ENCODE measurements around the gene SLC24A1.

SLC24A1 gene

GRCh38 chr15:65626856-65627255, 5.1 kb downstream of the SLC24A1 start:
- Histone ChIP-seq H3K27me3 (ENCODE audit: control insufficient read depth in 3 of 3, insufficient read depth in 3 of 3, low read depth in 1 of 3, low read length in 3 of 3) (no peaks in the 10 kb centered on the region), H3K4ac (ENCODE audit: low read length) (no peak overlapping the region), H3K23ac (ENCODE audit: low read depth, low read length, poor library complexity) (no peak overlapping the region), H3K4me2 (ENCODE audit: insufficient read depth, low read length, poor library complexity, severe bottlenecking) (no peak overlapping the region), H3K9me3 (replicated peaks in 1 of 2; ENCODE audit: control insufficient read depth in 2 of 2, insufficient read depth in 1 of 2, low read depth in 1 of 2, low read length in 2 of 2) (no peaks in the 10 kb centered on the region), H3K9ac (ENCODE audit: low read depth, low read length, poor library complexity) (no peak overlapping the region), H3K27ac (replicated peaks; ENCODE audit: low read length) (no peak overlapping the region), H4K8ac (ENCODE audit: low read depth, low read length) (no peak overlapping the region), H2AFZ (ENCODE audit: low read length) (no peak overlapping the region), H3K4me1 (ENCODE audit: control insufficient read depth in 2 of 2, insufficient read depth in 1 of 2, low read depth in 1 of 2, low read length in 2 of 2) (no peaks in the 10 kb centered on the region), H2AK5ac (ENCODE audit: low read depth, low read length) (no peak overlapping the region), H2BK12ac (ENCODE audit: low read length) (no peak overlapping the region), H2BK15ac (ENCODE audit: low read length) (no peak overlapping the region), H2BK120ac (ENCODE audit: low read depth, low read length) (no peak overlapping the region), H2BK5ac (ENCODE audit: low read length) (no peak overlapping the region), H3K4me3 (ENCODE audit: low read length in 2 of 2) (no peak overlapping the region), H3K36me3 (replicated peaks in 1 of 2; ENCODE audit: control insufficient read depth in 2 of 2, insufficient read depth in 2 of 2, low read length in 2 of 2) (peaks cover 0 to 18% of the 10 kb centered on the region in 2 donors), H3K14ac (ENCODE audit: low read length) (no peak overlapping the region), H3K79me1 (ENCODE audit: low read depth, low read length) (no peaks in the 10 kb centered on the region), H4K91ac (ENCODE audit: low read depth, low read length, poor library complexity) (no peak overlapping the region), H3K18ac (ENCODE audit: low read length) (no peak overlapping the region)
- no peak for DNase-seq (ENCODE audit: low spot score)
- no CpG with 5 or more reads among the region's 4 CpGs for WGBS, 2 donors (ENCODE audit: extremely low coverage in 2 of 2, insufficient read length in 2 of 2, insufficient replicate concordance in 1 of 2)

DNA sequence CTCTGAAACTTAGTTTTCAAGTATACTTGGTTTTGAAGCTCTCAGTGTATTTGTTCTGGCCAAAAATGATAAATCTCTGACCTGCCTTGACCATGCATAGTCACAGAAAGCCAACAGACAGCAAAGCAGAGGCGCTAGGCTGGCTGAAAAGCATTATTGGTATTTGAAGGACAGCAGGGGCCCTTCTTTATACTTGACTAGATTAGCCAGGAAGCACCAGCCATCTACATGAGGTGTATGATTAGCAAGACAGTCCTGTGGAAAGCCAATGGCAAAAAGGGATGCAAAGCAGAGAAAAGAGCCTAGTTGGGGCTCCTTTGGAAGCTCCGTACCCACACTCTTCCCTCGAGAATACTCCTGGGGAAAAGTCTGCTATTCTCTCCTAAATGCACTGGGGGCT, 7.8 kb downstream of the SLC24A1 start:
- Histone ChIP-seq H3K4me1 (ENCODE audit: control insufficient read depth in 2 of 2, insufficient read depth in 1 of 2, low read depth in 1 of 2, low read length in 2 of 2) (peaks cover 0 to 1% of the 10 kb centered on the region in 2 donors), H3K9ac (ENCODE audit: low read depth, low read length, poor library complexity) (no peak overlapping the region), H3K23ac (ENCODE audit: low read depth, low read length, poor library complexity) (no peak overlapping the region), H4K8ac (ENCODE audit: low read depth, low read length) (no peak overlapping the region), H3K18ac (ENCODE audit: low read length) (no peak overlapping the region), H3K4me2 (ENCODE audit: insufficient read depth, low read length, poor library complexity, severe bottlenecking) (no peak overlapping the region), H2BK120ac (ENCODE audit: low read depth, low read length) (no peak overlapping the region), H3K4ac (ENCODE audit: low read length) (no peak overlapping the region), H2BK12ac (ENCODE audit: low read length) (no peak overlapping the region), H2BK5ac (ENCODE audit: low read length) (no peak overlapping the region), H3K9me3 (replicated peaks in 1 of 2; ENCODE audit: control insufficient read depth in 2 of 2, insufficient read depth in 1 of 2, low read depth in 1 of 2, low read length in 2 of 2) (no peaks in the 10 kb centered on the region), H3K79me1 (ENCODE audit: low read depth, low read length) (no peaks in the 10 kb centered on the region), H3K27ac (replicated peaks; ENCODE audit: low read length) (no peak overlapping the region), H3K27me3 (ENCODE audit: control insufficient read depth in 3 of 3, insufficient read depth in 3 of 3, low read depth in 1 of 3, low read length in 3 of 3) (no peaks in the 10 kb centered on the region), H2AFZ (ENCODE audit: low read length) (no peak overlapping the region), H3K14ac (ENCODE audit: low read length) (no peak overlapping the region), H4K91ac (ENCODE audit: low read depth, low read length, poor library complexity) (no peak overlapping the region), H3K36me3 (replicated peaks in 1 of 2; ENCODE audit: control insufficient read depth in 2 of 2, insufficient read depth in 2 of 2, low read length in 2 of 2) (peaks cover 0 to 15% of the 10 kb centered on the region in 2 donors), H3K4me3 (ENCODE audit: low read length in 2 of 2) (no peak overlapping the region), H2AK5ac (ENCODE audit: low read depth, low read length) (no peak overlapping the region), H2BK15ac (ENCODE audit: low read length) (no peak overlapping the region)
- WGBS, 2 donors (ENCODE audit: extremely low coverage in 2 of 2, insufficient read length in 2 of 2, insufficient replicate concordance in 1 of 2): no CpG with 5 or more reads among the region's 3 CpGs
- no peak for DNase-seq (ENCODE audit: low spot score)

DNA sequence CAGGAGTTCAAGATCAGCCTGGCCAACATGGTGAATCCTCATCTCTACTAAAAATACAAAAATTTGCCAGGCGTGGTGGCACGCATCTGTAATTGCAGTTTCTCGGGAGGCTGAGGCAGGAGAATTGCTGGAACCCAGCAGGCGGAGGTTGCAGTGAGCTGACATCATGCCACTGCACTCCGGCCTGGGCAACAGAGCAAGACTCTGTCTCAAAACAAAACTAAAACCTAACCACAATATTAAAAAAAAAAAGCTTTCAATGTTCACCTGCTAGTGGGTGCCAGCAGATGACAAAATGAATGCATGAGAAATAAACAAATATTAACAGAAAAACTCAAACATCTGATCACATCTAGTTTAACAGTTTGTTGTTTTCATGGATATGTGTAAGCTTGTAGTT, 9.0 kb downstream of the SLC24A1 start:
- DNase-seq (ENCODE audit: low spot score): no peak
- Histone ChIP-seq H3K79me1 (ENCODE audit: low read depth, low read length) (no peaks in the 10 kb centered on the region), H4K8ac (ENCODE audit: low read depth, low read length) (no peak overlapping the region), H3K9ac (ENCODE audit: low read depth, low read length, poor library complexity) (no peak overlapping the region), H2AFZ (ENCODE audit: low read length) (no peak overlapping the region), H3K9me3 (replicated peaks in 1 of 2; ENCODE audit: control insufficient read depth in 2 of 2, insufficient read depth in 1 of 2, low read depth in 1 of 2, low read length in 2 of 2) (no peaks in the 10 kb centered on the region), H3K23ac (ENCODE audit: low read depth, low read length, poor library complexity) (no peak overlapping the region), H3K14ac (ENCODE audit: low read length) (no peak overlapping the region), H2AK5ac (ENCODE audit: low read depth, low read length) (no peak overlapping the region), H2BK120ac (ENCODE audit: low read depth, low read length) (no peak overlapping the region), H3K4ac (ENCODE audit: low read length) (no peak overlapping the region), H3K18ac (ENCODE audit: low read length) (no peak overlapping the region), H2BK5ac (ENCODE audit: low read length) (no peak overlapping the region), H3K4me2 (ENCODE audit: insufficient read depth, low read length, poor library complexity, severe bottlenecking) (no peak overlapping the region), H3K27me3 (ENCODE audit: control insufficient read depth in 3 of 3, insufficient read depth in 3 of 3, low read depth in 1 of 3, low read length in 3 of 3) (no peaks in the 10 kb centered on the region), H3K4me3 (ENCODE audit: low read length in 2 of 2) (no peak overlapping the region), H2BK15ac (ENCODE audit: low read length) (no peak overlapping the region), H3K36me3 (replicated peaks in 1 of 2; ENCODE audit: control insufficient read depth in 2 of 2, insufficient read depth in 2 of 2, low read length in 2 of 2) (peaks cover 0 to 2% of the 10 kb centered on the region in 2 donors), H3K27ac (replicated peaks; ENCODE audit: low read length) (no peak overlapping the region), H2BK12ac (ENCODE audit: low read length) (no peak overlapping the region), H4K91ac (ENCODE audit: low read depth, low read length, poor library complexity) (no peak overlapping the region), H3K4me1 (ENCODE audit: control insufficient read depth in 2 of 2, insufficient read depth in 1 of 2, low read depth in 1 of 2, low read length in 2 of 2) (peaks cover 0 to 1% of the 10 kb centered on the region in 2 donors)
- no CpG with 5 or more reads among the region's 5 CpGs for WGBS, 2 donors (ENCODE audit: extremely low coverage in 2 of 2, insufficient read length in 2 of 2, insufficient replicate concordance in 1 of 2)

DNA sequence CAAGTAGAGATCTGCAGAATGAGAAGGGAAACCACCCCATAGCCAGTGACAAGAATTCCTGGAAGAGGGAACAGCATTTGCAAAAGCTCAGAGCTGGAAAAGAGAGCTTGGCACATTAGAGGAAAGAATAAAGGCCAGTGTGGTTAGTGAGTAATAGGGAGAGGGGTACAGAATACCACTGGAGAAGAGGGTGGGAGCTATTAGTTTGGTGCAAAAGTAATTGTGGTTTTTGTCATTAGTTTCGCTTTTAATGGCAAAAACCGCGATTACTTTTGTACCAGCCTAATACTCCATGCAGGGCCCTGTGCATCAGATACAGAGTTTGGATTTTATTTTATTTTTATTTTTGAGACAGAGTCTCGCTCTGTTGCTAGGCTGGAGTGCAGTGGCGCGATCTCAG, 9.8 kb downstream of the SLC24A1 start:
- no peaks in the 10 kb centered on the region for H3K9me3 ChIP-seq (replicated peaks in 1 of 2; ENCODE audit: control insufficient read depth in 2 of 2, insufficient read depth in 1 of 2, low read depth in 1 of 2, low read length in 2 of 2)
- H2BK120ac ChIP-seq (ENCODE audit: low read depth, low read length): no peak overlapping the region
- no peak overlapping the region for H4K91ac ChIP-seq (ENCODE audit: low read depth, low read length, poor library complexity)
- H2BK12ac ChIP-seq (ENCODE audit: low read length): no peak overlapping the region
- no peaks in the 10 kb centered on the region for H3K27me3 ChIP-seq (ENCODE audit: control insufficient read depth in 3 of 3, insufficient read depth in 3 of 3, low read depth in 1 of 3, low read length in 3 of 3)
- no peak overlapping the region for H3K4me3 ChIP-seq (ENCODE audit: low read length in 2 of 2)
- no peak for DNase-seq (ENCODE audit: low spot score)
- H3K23ac ChIP-seq (ENCODE audit: low read depth, low read length, poor library complexity): no peak overlapping the region
- no peak overlapping the region for H3K27ac ChIP-seq (replicated peaks; ENCODE audit: low read length)
- no peak overlapping the region for H2BK15ac ChIP-seq (ENCODE audit: low read length)
- no peak overlapping the region for H2BK5ac ChIP-seq (ENCODE audit: low read length)
- no peaks in the 10 kb centered on the region for H3K36me3 ChIP-seq (replicated peaks in 1 of 2; ENCODE audit: control insufficient read depth in 2 of 2, insufficient read depth in 2 of 2, low read length in 2 of 2)
- no peak overlapping the region for H3K14ac ChIP-seq (ENCODE audit: low read length)
- no peak overlapping the region for H3K9ac ChIP-seq (ENCODE audit: low read depth, low read length, poor library complexity)
- no peak overlapping the region for H4K8ac ChIP-seq (ENCODE audit: low read depth, low read length)
- H2AK5ac ChIP-seq (ENCODE audit: low read depth, low read length): no peak overlapping the region
- H3K4me2 ChIP-seq (ENCODE audit: insufficient read depth, low read length, poor library complexity, severe bottlenecking): no peak overlapping the region
- H3K18ac ChIP-seq (ENCODE audit: low read length): no peak overlapping the region
- H3K4ac ChIP-seq (ENCODE audit: low read length): no peak overlapping the region
- no peaks in the 10 kb centered on the region for H3K79me1 ChIP-seq (ENCODE audit: low read depth, low read length)
- no peak overlapping the region for H2AFZ ChIP-seq (ENCODE audit: low read length)
- peaks cover 0 to 1% of the 10 kb centered on the region in 2 donors for H3K4me1 ChIP-seq (ENCODE audit: control insufficient read depth in 2 of 2, insufficient read depth in 1 of 2, low read depth in 1 of 2, low read length in 2 of 2)
- no CpG with 5 or more reads among the region's 6 CpGs for WGBS, 2 donors (ENCODE audit: extremely low coverage in 2 of 2, insufficient read length in 2 of 2, insufficient replicate concordance in 1 of 2)

All from neuronal stem cell (in vitro differentiated cells).